Fibroblast of lung (primary cell): ENCODE data around the gene R3HCC1L. TPM values are rescaled to one million over a fixed set of nuclear protein-coding genes. Genes with fewer than 3 reads are reported as not detected.

Experiments used
- DNase-seq, 2 donors: peaks; one replicate each; pipeline versions ENCODE4 v3.0.0 to v3.0.0-alpha.2; 2010; ENCODE audit warnings: low read depth in 2 of 2
- H2AFZ ChIP-seq: 2 replicates; pipeline ENCODE4 v1.5.1; 2012; ENCODE audit warnings: low read length, control low read depth, inconsistent platforms
- H3K27ac ChIP-seq: 2 replicates; pipeline ENCODE4 v1.5.1; 2011; ENCODE audit warnings: low read length, control low read depth; ENCODE audit not compliant: insufficient read depth
- H3K27me3 ChIP-seq: 2 replicates; pipeline ENCODE4 v1.5.1; 2011; ENCODE audit warnings: mild to moderate bottlenecking, low read length; ENCODE audit not compliant: control insufficient read depth, insufficient read depth
- H3K36me3 ChIP-seq: 2 replicates; pipeline ENCODE4 v1.5.1; 2011; ENCODE audit warnings: low read length; ENCODE audit not compliant: control insufficient read depth, insufficient read depth
- H3K4me1 ChIP-seq: 2 replicates; pipeline ENCODE4 v1.5.1; 2011; ENCODE audit warnings: low read length; ENCODE audit not compliant: control insufficient read depth, insufficient read depth; ENCODE audit errors: extremely low read depth
- H3K4me2 ChIP-seq: 2 replicates; pipeline ENCODE4 v1.5.1; 2011; ENCODE audit warnings: low read length, control low read depth; ENCODE audit not compliant: insufficient read depth; ENCODE audit errors: extremely low read depth
- H3K4me3 ChIP-seq, 4 experiments: fragments of 200-600 bp in 1 of 4; sonication (generic) in 1 of 4; replicated peaks in 1 of 4; 2 replicates each; pipeline ENCODE4 v1.5.1; 2011 to 2016; ENCODE audit warnings: low read length in 4 of 4, low read depth in 3 of 4, mild to moderate bottlenecking in 3 of 4, control low read depth in 2 of 4, inconsistent platforms in 1 of 4, mixed read lengths in 1 of 4; ENCODE audit not compliant: insufficient read depth in 1 of 4; ENCODE audit errors: control extremely low read depth in 1 of 4
- H3K79me2 ChIP-seq: 2 replicates; pipeline ENCODE4 v1.5.1; 2012; ENCODE audit warnings: mild to moderate bottlenecking, low read length, inconsistent platforms; ENCODE audit not compliant: control insufficient read depth, insufficient read depth
- H3K9ac ChIP-seq: 2 replicates; pipeline ENCODE4 v1.5.1; 2011; ENCODE audit warnings: mild to moderate bottlenecking, low read length, control low read depth; ENCODE audit not compliant: insufficient read depth
- H3K9me3 ChIP-seq: 2 replicates; pipeline ENCODE4 v1.5.1; 2012; ENCODE audit warnings: low read depth, low read length; ENCODE audit not compliant: control insufficient read depth, insufficient read depth
- H4K20me1 ChIP-seq: 2 replicates; pipeline ENCODE4 v1.5.1; 2011; ENCODE audit warnings: low read length; ENCODE audit not compliant: control insufficient read depth, insufficient read depth; ENCODE audit errors: extremely low read depth
- EZH2 ChIP-seq: IDR thresholded peaks from 2 replicates; pipeline ENCODE4 v1.5.1; 2012; ENCODE audit warnings: low read length, control low read depth, mild to moderate bottlenecking; ENCODE audit errors: missing control alignments
- polyA plus RNA-seq, 2 donors: library from polyadenylated mRNA; depleted of rRNA in 1 of 2; stranded (reverse) in 1 of 2; unstranded in 1 of 2; fragments of >200 nt; gene quantifications; 2 replicates each; pipeline ENCODE4 v1.2.1, GENCODE V29; 2011 to 2012; ENCODE audit warnings: missing spikeins in 1 of 2
- total RNA-seq: library from RNA; depleted of rRNA; stranded (reverse); fragments of >200 nt; gene quantifications from 2 replicates; pipeline ENCODE4 v1.2.1, GENCODE V29; 2014
- TF ChIP-seq, protein P1 (sequence below), 2 donors: IDR thresholded peaks in 1 of 2; conservative IDR thresholded peaks in 1 of 2; 1 replicate in 1 of 2; 2 replicates in 1 of 2; pipeline ENCODE4 v1.5.1; 2011 to 2012; ENCODE audit warnings: low read length in 2 of 2, control low read depth in 1 of 2, inconsistent platforms in 1 of 2, low read depth in 1 of 2, mild to moderate bottlenecking in 1 of 2

R3HCC1L gene
- total and polyA plus RNA-seq, 2 donors (not counting 1 experiment from before 2014, with no cell fraction given): 11.1 to 19.5 TPM

DNA sequence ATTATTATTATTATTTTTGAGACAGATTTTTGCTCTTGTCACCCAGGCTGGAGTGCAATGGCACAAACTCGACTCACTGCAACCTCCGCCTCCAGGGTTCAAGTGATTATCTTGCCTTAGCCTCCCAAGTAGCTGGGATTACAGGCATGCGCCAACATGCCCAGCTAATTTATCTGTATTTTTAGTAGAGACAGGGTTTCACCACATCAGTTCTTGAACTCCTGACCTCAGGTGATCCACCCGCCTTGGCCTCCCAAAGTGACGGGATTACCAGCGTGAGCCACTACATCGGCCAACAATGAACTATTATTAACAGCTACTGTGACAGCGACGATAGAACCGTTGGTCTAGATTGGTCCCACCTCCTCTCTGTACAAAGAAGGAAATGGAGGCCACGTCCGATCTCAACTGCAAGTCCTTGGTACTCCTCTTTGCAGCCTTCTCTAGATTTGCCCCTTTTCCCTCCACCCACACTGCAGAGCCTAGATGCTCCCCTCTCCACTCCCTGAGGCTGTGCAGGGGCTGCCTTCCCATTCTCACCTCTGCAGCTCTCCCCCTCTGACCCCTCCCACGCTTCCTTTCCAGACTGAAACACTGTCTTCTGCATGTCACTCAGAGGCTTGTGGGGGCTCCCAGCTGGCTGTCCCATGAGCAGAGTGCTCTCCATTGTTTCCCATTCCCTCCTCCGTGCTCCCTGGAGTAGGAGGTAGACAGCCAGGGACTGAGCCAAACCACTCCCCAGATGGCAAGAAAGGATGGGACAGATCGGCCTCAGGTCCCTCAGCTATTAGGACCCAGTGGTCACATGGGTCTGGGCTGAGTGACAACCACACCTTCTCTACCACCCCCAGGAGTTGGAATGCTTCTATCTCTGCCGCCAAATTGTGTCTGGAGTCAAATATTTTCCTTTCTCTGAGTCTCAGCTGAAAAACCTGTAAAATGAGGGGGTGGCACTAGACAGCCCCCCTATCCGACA, 131.2 kb downstream of the R3HCC1L start:
- TF ChIP-seq, protein P1, sequence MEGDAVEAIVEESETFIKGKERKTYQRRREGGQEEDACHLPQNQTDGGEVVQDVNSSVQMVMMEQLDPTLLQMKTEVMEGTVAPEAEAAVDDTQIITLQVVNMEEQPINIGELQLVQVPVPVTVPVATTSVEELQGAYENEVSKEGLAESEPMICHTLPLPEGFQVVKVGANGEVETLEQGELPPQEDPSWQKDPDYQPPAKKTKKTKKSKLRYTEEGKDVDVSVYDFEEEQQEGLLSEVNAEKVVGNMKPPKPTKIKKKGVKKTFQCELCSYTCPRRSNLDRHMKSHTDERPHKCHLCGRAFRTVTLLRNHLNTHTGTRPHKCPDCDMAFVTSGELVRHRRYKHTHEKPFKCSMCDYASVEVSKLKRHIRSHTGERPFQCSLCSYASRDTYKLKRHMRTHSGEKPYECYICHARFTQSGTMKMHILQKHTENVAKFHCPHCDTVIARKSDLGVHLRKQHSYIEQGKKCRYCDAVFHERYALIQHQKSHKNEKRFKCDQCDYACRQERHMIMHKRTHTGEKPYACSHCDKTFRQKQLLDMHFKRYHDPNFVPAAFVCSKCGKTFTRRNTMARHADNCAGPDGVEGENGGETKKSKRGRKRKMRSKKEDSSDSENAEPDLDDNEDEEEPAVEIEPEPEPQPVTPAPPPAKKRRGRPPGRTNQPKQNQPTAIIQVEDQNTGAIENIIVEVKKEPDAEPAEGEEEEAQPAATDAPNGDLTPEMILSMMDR (conservative IDR thresholded peaks at IDR 0.05 in 1 of 2, IDR thresholded peaks at IDR 0.05 in 1 of 2; ENCODE audit: low read depth in 1 of 2, low read length in 2 of 2): no peak
- no peak for TF ChIP-seq EZH2
- Histone ChIP-seq H3K4me2 (peak overlapping the region; percentile 25), H3K4me3 (peak overlapping the region in 1 of 4 experiments; percentile 67), H2AFZ (no peak overlapping the region), H3K9me3 (no peaks in the 10 kb centered on the region), H4K20me1 (no peaks in the 10 kb centered on the region), H3K4me1 (peaks cover 25% of the 10 kb centered on the region), H3K79me2 (no peaks in the 10 kb centered on the region), H3K36me3 (peaks cover 6% of the 10 kb centered on the region), H3K27ac (no peak overlapping the region), H3K9ac (no peak overlapping the region), H3K27me3 (no peaks in the 10 kb centered on the region)
- DNase-seq: no peak

DNA sequence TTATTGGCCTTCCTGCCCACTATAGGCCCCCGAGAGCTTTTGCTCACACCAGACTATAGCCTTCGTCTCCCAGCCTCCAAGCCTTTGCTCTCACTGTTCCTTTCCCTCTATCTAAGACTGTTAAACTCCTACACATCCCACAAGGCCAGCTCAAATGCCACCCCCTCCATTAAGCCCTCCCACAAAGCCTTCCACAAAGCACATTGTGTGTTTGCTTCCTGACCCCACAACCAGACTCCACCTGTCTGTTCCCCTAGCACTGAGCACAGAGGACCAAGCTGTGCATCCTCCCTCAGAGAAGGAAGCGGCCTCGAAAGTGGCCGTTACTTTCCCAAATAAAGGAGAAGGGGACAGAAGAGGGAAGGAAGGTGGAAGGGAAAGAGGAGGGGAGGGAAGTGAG, 132.2 kb downstream of the R3HCC1L start:
- H3K27ac ChIP-seq: no peak overlapping the region
- H3K9me3 ChIP-seq: no peaks in the 10 kb centered on the region
- no peak for TF ChIP-seq EZH2
- TF ChIP-seq, protein P1 (conservative IDR thresholded peaks at IDR 0.05 in 1 of 2, IDR thresholded peaks at IDR 0.05 in 1 of 2; ENCODE audit: low read depth in 1 of 2, low read length in 2 of 2): no peak
- no peak overlapping the region for H3K9ac ChIP-seq
- H3K4me3 ChIP-seq: peak overlapping the region in 3 of 4 experiments; percentile 54 to 68 (median 67)
- H3K4me1 ChIP-seq: peaks cover 25% of the 10 kb centered on the region
- H2AFZ ChIP-seq: no peak overlapping the region
- no peaks in the 10 kb centered on the region for H3K27me3 ChIP-seq
- H3K4me2 ChIP-seq: peak overlapping the region; percentile 98
- peaks cover 5% of the 10 kb centered on the region for H3K36me3 ChIP-seq
- DNase-seq: no peak
- H4K20me1 ChIP-seq: no peaks in the 10 kb centered on the region
- no peaks in the 10 kb centered on the region for H3K79me2 ChIP-seq

DNA sequence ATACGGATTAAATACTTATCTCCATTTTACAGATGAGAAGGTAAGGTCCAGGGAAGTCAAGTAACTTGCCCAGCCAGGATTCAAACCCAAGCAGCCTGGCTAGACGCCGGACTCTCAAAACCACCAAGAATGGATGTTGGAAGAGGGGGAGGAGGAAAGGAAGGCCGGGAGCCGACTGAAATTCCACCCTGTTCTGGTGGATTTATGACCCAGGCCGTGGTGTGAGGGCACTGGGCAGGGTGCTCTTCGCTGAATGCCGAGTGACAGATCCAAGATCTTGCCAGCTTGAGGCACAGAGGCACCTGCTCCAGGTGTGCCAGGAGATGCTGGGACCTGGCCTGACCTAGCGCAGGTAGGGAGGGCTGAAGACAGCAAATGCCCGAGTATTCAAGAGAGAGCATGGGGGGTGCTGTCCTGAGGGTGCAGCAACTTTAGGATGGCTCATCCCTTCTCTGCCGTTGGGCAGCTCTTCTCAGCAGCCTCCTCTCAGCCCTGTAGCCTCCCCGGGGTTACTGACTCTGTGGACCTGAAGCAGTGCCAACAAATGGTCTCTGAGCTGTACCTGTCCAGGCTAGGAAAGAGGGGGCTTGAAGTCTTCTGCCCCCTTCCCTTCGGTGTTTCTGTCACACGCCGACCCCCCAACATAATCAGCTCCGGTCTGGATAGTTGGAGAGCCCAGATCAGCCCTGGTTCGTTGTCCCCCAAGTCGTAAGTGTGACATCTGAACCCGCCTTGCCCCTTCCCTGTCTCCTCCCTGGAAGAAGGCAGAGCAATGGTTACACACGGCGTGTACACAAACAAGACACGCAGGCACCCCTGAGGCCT, 132.8 kb downstream of the R3HCC1L start:
- no peak for DNase-seq
- Histone ChIP-seq H2AFZ (peak overlapping the region; percentile 19), H3K9ac (peak overlapping the region; percentile 51), H3K27ac (peak overlapping the region; percentile 66), H3K79me2 (no peaks in the 10 kb centered on the region), H4K20me1 (no peaks in the 10 kb centered on the region), H3K4me2 (peak overlapping the region; percentile 98), H3K27me3 (no peaks in the 10 kb centered on the region), H3K4me1 (peaks cover 25% of the 10 kb centered on the region), H3K4me3 (peak overlapping the region; percentile 48 to 68 (median 60)), H3K9me3 (no peaks in the 10 kb centered on the region), H3K36me3 (peaks cover 2% of the 10 kb centered on the region)
- TF ChIP-seq, protein P1 (conservative IDR thresholded peaks at IDR 0.05 in 1 of 2, IDR thresholded peaks at IDR 0.05 in 1 of 2; ENCODE audit: low read depth in 1 of 2, low read length in 2 of 2): no peak
- TF ChIP-seq EZH2: no peak
